Activated T-cell treated with anti-CD3 and anti-CD28 coated beads, Interleukin-2, amount 50 U/mL, for 4 hours (primary cell): ENCODE results near the gene CNTN3. TPM values are rescaled to one million over a fixed set of nuclear protein-coding genes. Genes with fewer than 3 reads are reported as not detected.

Source experiments
- ATAC-seq, 2 donors: fragments of 200-7000 bp; cut with Tn5 transposase; one replicate each; pipeline ENCODE4 v1.10.0; 2021
- DNase-seq: peaks from one replicate; pipeline ENCODE4 v3.0.0-alpha.2; 2020
- H3K27me3 Mint-ChIP-seq: one replicate; pipeline ENCODE4 v1.8.0; 2021; ENCODE audit warnings: low read depth, mixed read lengths
- H3K36me3 Mint-ChIP-seq: one replicate; pipeline ENCODE4 v1.8.0; 2022; ENCODE audit warnings: mixed read lengths; ENCODE audit not compliant: insufficient read depth
- H3K4me1 Mint-ChIP-seq: one replicate; pipeline ENCODE4 v1.8.0; 2021; ENCODE audit warnings: low read depth, mixed read lengths
- H3K4me3 Mint-ChIP-seq: one replicate; pipeline ENCODE4 v1.8.0; 2021; ENCODE audit warnings: mild to moderate bottlenecking, moderate library complexity, mixed read lengths
- H3K9me3 Mint-ChIP-seq: one replicate; pipeline ENCODE4 v1.8.0; 2021; ENCODE audit warnings: mixed read lengths
- total RNA-seq, 3 donors: library from RNA; stranded (reverse); gene quantifications; one replicate each; pipeline ENCODE4 v1.2.1, GENCODE V29; 2021

Gene CNTN3
- total RNA-seq, 3 donors from 2014 or later = not detected

DNA sequence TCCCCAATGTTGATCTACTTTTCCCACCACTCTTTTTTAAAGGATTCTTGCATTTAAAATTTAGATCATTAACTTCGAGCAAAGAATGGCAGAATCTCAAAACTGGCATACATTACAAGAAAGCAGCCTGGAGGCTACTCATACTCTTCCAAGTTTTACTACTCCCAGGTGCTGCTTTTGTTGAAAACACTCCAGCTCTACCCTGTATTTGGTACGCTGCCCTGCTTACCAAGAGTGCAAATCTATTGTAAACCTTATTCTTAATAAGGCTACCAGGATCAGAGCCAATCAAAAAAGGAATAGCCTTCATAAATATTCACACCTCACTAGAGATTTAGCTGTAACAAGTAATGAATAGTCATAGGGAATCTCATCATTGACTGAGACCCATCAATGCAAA lies 11.6 kb upstream of the CNTN3 start:
- H3K27me3 Mint-ChIP-seq = no peaks in the 10 kb centered on the region

GRCh38 chr3:74624301-74624700 lies 9.8 kb upstream of the CNTN3 start:
- H3K9me3 Mint-ChIP-seq = peaks cover 3% of the 10 kb centered on the region
- DNase-seq = no peak
- ATAC-seq = no peak
- H3K4me3 Mint-ChIP-seq = no peak overlapping the region
- H3K4me1 Mint-ChIP-seq = no peaks in the 10 kb centered on the region
- H3K36me3 Mint-ChIP-seq = no peaks in the 10 kb centered on the region
- no peaks in the 10 kb centered on the region for H3K27me3 Mint-ChIP-seq

More for the DNA sequence above, 11.6 kb upstream of the CNTN3 start:
- H3K4me1 Mint-ChIP-seq = no peaks in the 10 kb centered on the region
- peaks cover 3% of the 10 kb centered on the region for H3K9me3 Mint-ChIP-seq
- no peak for ATAC-seq
- DNase-seq = no peak
- no peaks in the 10 kb centered on the region for H3K36me3 Mint-ChIP-seq
- H3K4me3 Mint-ChIP-seq = no peak overlapping the region

GRCh38 chr3:74623261-74623836 lies 8.9 kb upstream of the CNTN3 start:
- no peak for DNase-seq
- H3K9me3 Mint-ChIP-seq = peaks cover 3% of the 10 kb centered on the region
- ATAC-seq = no peak
- no peak overlapping the region for H3K4me3 Mint-ChIP-seq
- H3K36me3 Mint-ChIP-seq = no peaks in the 10 kb centered on the region
- H3K4me1 Mint-ChIP-seq = no peaks in the 10 kb centered on the region
- no peaks in the 10 kb centered on the region for H3K27me3 Mint-ChIP-seq

DNA sequence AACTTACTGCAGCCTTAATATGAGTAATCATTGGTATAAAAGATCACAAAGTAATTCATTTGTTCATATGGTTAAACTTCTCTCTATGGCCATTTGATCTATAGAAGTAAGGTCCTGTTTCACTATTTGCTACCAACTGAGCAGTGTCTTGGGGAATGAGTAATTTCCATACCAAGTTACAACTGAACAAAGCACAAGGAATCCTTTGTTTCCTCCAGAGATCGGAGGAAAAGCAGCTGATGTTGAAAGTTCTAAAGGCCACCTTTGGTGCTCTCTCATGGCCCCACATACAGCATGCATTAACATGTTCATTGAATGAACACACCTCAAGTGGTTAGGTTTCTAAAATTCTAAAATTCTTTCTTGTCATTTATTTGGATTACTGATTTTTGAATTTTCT lies 7.1 kb upstream of the CNTN3 start:
- DNase-seq (no peak), ATAC-seq (no peak)
- H3K27me3 Mint-ChIP-seq = no peaks in the 10 kb centered on the region
- peaks cover 3% of the 10 kb centered on the region for H3K9me3 Mint-ChIP-seq
- no peaks in the 10 kb centered on the region for H3K4me1 Mint-ChIP-seq
- no peak overlapping the region for H3K4me3 Mint-ChIP-seq
- H3K36me3 Mint-ChIP-seq = no peaks in the 10 kb centered on the region

DNA sequence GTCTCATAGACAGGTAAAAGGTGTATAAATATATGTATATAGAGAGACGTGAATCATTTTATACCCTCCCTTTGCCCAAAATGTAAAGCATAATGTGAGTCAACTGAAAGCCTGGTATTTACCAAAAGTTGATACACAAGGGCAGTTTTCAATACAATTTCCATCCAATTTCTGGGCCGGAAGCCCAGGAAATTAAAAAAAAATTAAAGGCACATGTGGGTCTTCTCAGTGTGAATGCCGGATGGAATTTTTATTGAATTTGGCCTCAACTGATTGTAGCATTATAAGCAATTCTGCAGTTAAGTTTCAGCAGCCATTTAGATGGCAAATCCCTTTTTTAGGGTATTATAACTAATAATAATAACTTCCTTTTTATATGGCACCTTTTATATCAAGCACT lies 3.3 kb upstream of the CNTN3 start:
- Mint-ChIP-seq H3K4me1 (no peaks in the 10 kb centered on the region), H3K27me3 (peaks cover 18% of the 10 kb centered on the region), H3K36me3 (no peaks in the 10 kb centered on the region), H3K4me3 (no peak overlapping the region), H3K9me3 (peaks cover 2% of the 10 kb centered on the region)
- ATAC-seq = no peak
- DNase-seq = no peak

GRCh38 chr3:74613521-74614106 lies 845 bp downstream of the CNTN3 start:
- no peak for DNase-seq
- no peak for ATAC-seq
- Mint-ChIP-seq H3K27me3 (peaks cover 23% of the 10 kb centered on the region), H3K9me3 (peaks cover 5% of the 10 kb centered on the region), H3K4me3 (no peak overlapping the region), H3K36me3 (no peaks in the 10 kb centered on the region), H3K4me1 (no peaks in the 10 kb centered on the region)

GRCh38 chr3:74613060-74613459 lies 1.4 kb downstream of the CNTN3 start:
- DNase-seq = no peak
- peaks cover 23% of the 10 kb centered on the region for H3K27me3 Mint-ChIP-seq
- no peak overlapping the region for H3K4me3 Mint-ChIP-seq
- no peak for ATAC-seq
- H3K4me1 Mint-ChIP-seq = no peaks in the 10 kb centered on the region
- no peaks in the 10 kb centered on the region for H3K36me3 Mint-ChIP-seq
- H3K9me3 Mint-ChIP-seq = peaks cover 5% of the 10 kb centered on the region

- Mint-ChIP-seq H3K4me3 (no peak overlapping the region), H3K4me1 (no peaks in the 10 kb centered on the region), H3K27me3 (peaks cover 22% of the 10 kb centered on the region), H3K36me3 (no peaks in the 10 kb centered on the region), H3K9me3 (peaks cover 5% of the 10 kb centered on the region)
- ATAC-seq = no peak
- no peak for DNase-seq
Measured at GRCh38 chr3:74611206-74611605, 3.3 kb downstream of the CNTN3 start.

GRCh38 chr3:74607803-74608202 lies 6.7 kb downstream of the CNTN3 start:
- peaks cover 9% of the 10 kb centered on the region for H3K9me3 Mint-ChIP-seq
- ATAC-seq (no peak), DNase-seq (no peak)
- no peak overlapping the region for H3K4me3 Mint-ChIP-seq
- peaks cover 5% of the 10 kb centered on the region for H3K27me3 Mint-ChIP-seq
- H3K4me1 Mint-ChIP-seq = no peaks in the 10 kb centered on the region
- no peaks in the 10 kb centered on the region for H3K36me3 Mint-ChIP-seq

DNA sequence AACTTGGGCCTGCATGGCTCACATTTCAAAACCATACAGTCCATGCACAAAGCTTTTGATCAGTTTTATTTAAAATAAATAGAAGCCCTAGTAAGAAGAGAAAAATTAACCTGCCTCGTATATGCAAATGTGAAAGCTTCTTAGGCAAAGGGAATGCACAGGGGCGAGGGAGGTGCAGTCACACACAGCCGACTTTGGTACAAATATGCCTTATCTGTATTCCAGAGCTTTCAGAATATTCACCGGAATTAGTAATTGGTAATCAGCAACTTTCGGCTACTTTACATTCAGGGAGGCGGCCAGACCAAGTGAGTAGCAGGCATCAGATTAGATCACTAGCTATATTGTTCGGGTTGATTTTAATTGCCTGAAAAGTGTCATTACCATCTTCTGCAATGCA lies 7.5 kb downstream of the CNTN3 start:
- H3K4me1 Mint-ChIP-seq = no peaks in the 10 kb centered on the region
- peaks cover 9% of the 10 kb centered on the region for H3K9me3 Mint-ChIP-seq
- no peaks in the 10 kb centered on the region for H3K27me3 Mint-ChIP-seq

GRCh38 chr3:74605437-74605836 lies 9.0 kb downstream of the CNTN3 start:
- H3K4me3 Mint-ChIP-seq = no peak overlapping the region
- ATAC-seq (no peak), DNase-seq (no peak)
- H3K4me1 Mint-ChIP-seq = no peaks in the 10 kb centered on the region
- H3K27me3 Mint-ChIP-seq = no peaks in the 10 kb centered on the region
- H3K9me3 Mint-ChIP-seq = peaks cover 11% of the 10 kb centered on the region
- no peaks in the 10 kb centered on the region for H3K36me3 Mint-ChIP-seq

More for the DNA sequence above, 7.5 kb downstream of the CNTN3 start:
- no peaks in the 10 kb centered on the region for H3K36me3 Mint-ChIP-seq
- H3K4me3 Mint-ChIP-seq = no peak overlapping the region
- DNase-seq (no peak), ATAC-seq (no peak)

DNA sequence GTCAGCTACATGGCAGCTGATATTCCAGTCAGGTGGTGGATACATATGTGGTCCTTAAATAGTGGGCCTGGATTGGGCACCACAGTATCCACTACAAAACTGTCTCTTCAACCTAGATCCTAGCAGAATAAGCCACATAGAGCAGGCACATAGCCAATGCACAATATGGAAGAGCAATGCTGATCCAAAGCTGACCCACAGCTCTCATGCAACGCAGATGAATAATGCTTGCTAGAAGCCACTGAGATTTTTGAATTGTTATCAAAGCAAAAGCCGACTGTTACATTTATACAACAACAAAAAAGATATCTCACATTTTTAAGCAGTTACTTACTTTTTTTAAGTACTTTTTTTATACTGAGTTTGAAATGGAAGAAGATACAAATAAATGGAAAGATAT lies 11.2 kb downstream of the CNTN3 start:
- Mint-ChIP-seq H3K36me3 (no peaks in the 10 kb centered on the region), H3K27me3 (no peaks in the 10 kb centered on the region), H3K4me3 (no peak overlapping the region), H3K4me1 (no peaks in the 10 kb centered on the region), H3K9me3 (peaks cover 12% of the 10 kb centered on the region)
- DNase-seq (no peak), ATAC-seq (no peak)

DNA sequence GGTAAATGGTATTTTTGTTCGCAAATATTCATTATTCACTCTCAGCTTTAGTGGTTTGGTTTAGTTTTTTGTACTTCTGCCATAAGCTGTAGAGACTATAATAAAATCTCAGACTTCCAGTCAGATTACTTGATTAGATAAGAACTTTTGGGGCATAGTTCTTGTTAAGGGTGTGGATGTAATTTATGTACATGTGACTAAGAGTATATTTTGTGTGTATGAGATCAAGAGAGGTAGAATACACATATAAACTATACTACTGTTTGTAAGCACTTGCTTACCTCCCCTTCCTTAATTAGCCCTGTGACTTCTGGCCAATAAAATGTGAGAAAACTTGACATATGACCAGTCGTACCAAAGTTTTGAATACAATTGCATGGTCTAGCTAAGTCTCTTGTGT lies 12.0 kb downstream of the CNTN3 start:
- no peak for DNase-seq
- no peak overlapping the region for H3K4me3 Mint-ChIP-seq
- no peaks in the 10 kb centered on the region for H3K27me3 Mint-ChIP-seq
- peaks cover 12% of the 10 kb centered on the region for H3K9me3 Mint-ChIP-seq
- no peaks in the 10 kb centered on the region for H3K4me1 Mint-ChIP-seq
- ATAC-seq = no peak
- no peaks in the 10 kb centered on the region for H3K36me3 Mint-ChIP-seq

GRCh38 chr3:74601793-74602192 lies 12.7 kb downstream of the CNTN3 start:
- no peak for ATAC-seq
- Mint-ChIP-seq H3K4me3 (no peak overlapping the region), H3K36me3 (no peaks in the 10 kb centered on the region), H3K9me3 (peaks cover 15% of the 10 kb centered on the region), H3K4me1 (no peaks in the 10 kb centered on the region), H3K27me3 (no peaks in the 10 kb centered on the region)
- no peak for DNase-seq

- H3K4me3 Mint-ChIP-seq = no peak overlapping the region
- no peaks in the 10 kb centered on the region for H3K4me1 Mint-ChIP-seq
- ATAC-seq (no peak), DNase-seq (no peak)
- no peaks in the 10 kb centered on the region for H3K27me3 Mint-ChIP-seq
- no peaks in the 10 kb centered on the region for H3K36me3 Mint-ChIP-seq
- peaks cover 15% of the 10 kb centered on the region for H3K9me3 Mint-ChIP-seq
Measured at GRCh38 chr3:74599564-74599963, 14.9 kb downstream of the CNTN3 start.
